HCT116 (cell line): ENCODE results near the gene NETO1. TPM values are rescaled to one million over a fixed set of nuclear protein-coding genes. Genes with fewer than 3 reads are reported as not detected.

ENCODE experiments used
- ATAC-seq: fragments of 200-7000 bp; cut with Tn5 transposase; 2 replicates; pipeline ENCODE4 v1.9.1; 2020; ENCODE audit warnings: mild to moderate bottlenecking, moderate library complexity
- BruUV-seq: library from RNA; stranded (reverse); fragments of 400-500 nt; replicated peaks from 2 replicates; lab custom pipeline; 2021; lab: Mats Ljungman, UMichigan
- CTCF ChIA-PET: fragments of 300-600 bp; sonication (Branson Sonifier 250); formaldehyde crosslinking; loops from one replicate; lab custom pipeline; 2021; ENCODE audit warnings: antibody characterized with exemption; lab: Charles Lee
- POLR2A ChIA-PET: fragments of 300-600, 350-600 bp; sonication (Branson Sonifier 250); formaldehyde crosslinking; loops from one replicate; lab custom pipeline; 2021; ENCODE audit warnings: antibody characterized with exemption; lab: Charles Lee
- RAD21 ChIA-PET, 2 experiments: fragments of 300-600 bp; sonication (Branson Sonifier 250); formaldehyde crosslinking; loops; one replicate each; lab custom pipeline; 2023; ENCODE audit warnings: low total read pairs in 2 of 2; ENCODE audit not compliant: uncharacterized antibody in 2 of 2, unreplicated experiment in 2 of 2, low non-redundant PET in 1 of 2; lab: Charles Lee
- DNase-seq: peaks from one replicate; pipeline ENCODE4 v3.0.0-alpha.2; 2010; ENCODE audit warnings: low read depth, low spot score
- H2AFZ ChIP-seq: fragments of 200-600 bp; shearing (Covaris generic), sonication (generic); 2 replicates; pipeline ENCODE4 v1.6.1; 2017; ENCODE audit warnings: low read depth, mixed run types, mixed read lengths, antibody characterized with exemption, low read length; ENCODE audit not compliant: poor library complexity, severe bottlenecking
- H3K27ac ChIP-seq: 2 replicates; pipeline ENCODE4 v1.5.1; 2012; ENCODE audit warnings: low read depth, low read length
- H3K27me3 ChIP-seq: fragments of 200-600 bp; sonication (generic); 2 replicates; pipeline ENCODE4 v1.6.1; 2016; ENCODE audit warnings: mixed run types, low read length, mixed read lengths; ENCODE audit not compliant: insufficient read depth
- H3K36me3 ChIP-seq, 2 experiments: fragments of 200-500 bp in 1 of 2; fragments of 200-600 bp in 1 of 2; sonication (Bioruptor generic) in 1 of 2; sonication (generic) in 1 of 2; 2 replicates each; pipeline versions ENCODE4 v1.5.1 to v1.6.1; 2014 to 2016; ENCODE audit warnings: low read length in 2 of 2, inconsistent platforms in 1 of 2, mixed read lengths in 1 of 2, mixed run types in 1 of 2; ENCODE audit not compliant: insufficient read depth in 2 of 2, control insufficient read depth in 1 of 2
- H3K4me1 ChIP-seq, 2 experiments: fragments of 200-600 bp in 1 of 2; sonication (generic) in 1 of 2; 2 replicates each; pipeline versions ENCODE4 v1.5.1 to v1.6.1; 2012 to 2017; ENCODE audit warnings: low read length in 2 of 2, inconsistent platforms in 1 of 2, mild to moderate bottlenecking in 1 of 2, mixed read lengths in 1 of 2, mixed run types in 1 of 2, moderate library complexity in 1 of 2; ENCODE audit not compliant: insufficient read depth in 2 of 2, control insufficient read depth in 1 of 2
- H3K4me2 ChIP-seq: fragments of 200-600 bp; sonication (generic); 2 replicates; pipeline ENCODE4 v1.6.1; 2017; ENCODE audit warnings: mixed run types, low read length, mixed read lengths
- H3K4me3 ChIP-seq, 2 experiments: fragments of 200-600 bp in 1 of 2; sonication (generic) in 1 of 2; replicated peaks in 1 of 2; 2 replicates each; pipeline ENCODE4 v1.5.1; 2011 to 2016; ENCODE audit warnings: low read length in 2 of 2, control low read depth in 1 of 2, low read depth in 1 of 2, mild to moderate bottlenecking in 1 of 2, mixed read lengths in 1 of 2, mixed run types in 1 of 2
- H3K79me2 ChIP-seq: fragments of 200-600 bp; sonication (generic); 2 replicates; pipeline ENCODE4 v1.6.1; 2017; ENCODE audit warnings: mild to moderate bottlenecking, mixed run types, low read length, moderate library complexity, mixed read lengths; ENCODE audit not compliant: insufficient read depth
- H3K9ac ChIP-seq: fragments of 200-600 bp; sonication (generic); 2 replicates; pipeline ENCODE4 v1.6.1; 2016; ENCODE audit warnings: low read length, mixed read lengths
- H3K9me2 ChIP-seq: fragments of 200-600 bp; sonication (generic), shearing (Covaris generic); 2 replicates; pipeline ENCODE4 v1.6.1; 2017; ENCODE audit warnings: mixed run types, mild to moderate bottlenecking, moderate library complexity; ENCODE audit not compliant: insufficient read depth
- H3K9me3 ChIP-seq, 2 experiments: fragments of 200-500 bp in 1 of 2; fragments of 200-600 bp in 1 of 2; sonication (Bioruptor generic) in 1 of 2; sonication (generic) in 1 of 2; 2 replicates each; pipeline ENCODE4 v1.6.1; 2014 to 2017; ENCODE audit warnings: low read length in 2 of 2, mixed read lengths in 2 of 2, inconsistent platforms in 1 of 2, low read depth in 1 of 2, mild to moderate bottlenecking in 1 of 2, mixed run types in 1 of 2, moderate library complexity in 1 of 2; ENCODE audit not compliant: control insufficient read depth in 1 of 2, insufficient read depth in 1 of 2
- H4K20me1 ChIP-seq: fragments of 200-600 bp; sonication (generic), shearing (Covaris generic); 2 replicates; pipeline ENCODE4 v1.6.1; 2017; ENCODE audit warnings: mixed run types, mild to moderate bottlenecking, moderate library complexity; ENCODE audit not compliant: insufficient read depth
- CEBPB ChIP-seq: IDR thresholded peaks from 2 replicates; pipeline ENCODE4 v1.6.1; 2012; ENCODE audit warnings: low read depth
- CTCF ChIP-seq, 3 experiments: fragments of 200-600 bp in 1 of 3; sonication (generic) in 1 of 3; IDR thresholded peaks in 2 of 3; conservative IDR thresholded peaks in 1 of 3; 2 replicates each; pipeline ENCODE4 v1.5.1; 2012 to 2017; ENCODE audit warnings: low read depth in 2 of 3, low read length in 2 of 3, antibody characterized with exemption in 1 of 3, borderline replicate concordance in 1 of 3, control low read depth in 1 of 3, mild to moderate bottlenecking in 1 of 3, mixed read lengths in 1 of 3, mixed run types in 1 of 3, moderate library complexity in 1 of 3; ENCODE audit not compliant: insufficient read depth in 1 of 3
- EGR1 ChIP-seq: IDR thresholded peaks from 2 replicates; pipeline ENCODE4 v1.6.1; 2012; ENCODE audit warnings: low read depth
- EZH2phosphoT487 ChIP-seq: fragments of 200-600 bp; IDR thresholded peaks from 2 replicates; pipeline ENCODE4 v1.6.1; 2018; ENCODE audit warnings: antibody characterized with exemption, borderline replicate concordance
- FOSL1 ChIP-seq: IDR thresholded peaks from 2 replicates; pipeline ENCODE4 v1.6.1; 2012; ENCODE audit warnings: low read depth
- JUND ChIP-seq: IDR thresholded peaks from 2 replicates; pipeline ENCODE4 v1.6.1; 2012
- POLR2A ChIP-seq: IDR thresholded peaks from 2 replicates; pipeline ENCODE4 v1.7.0; 2011; ENCODE audit warnings: borderline replicate concordance; ENCODE audit not compliant: insufficient read depth, insufficient read length; ENCODE audit errors: extremely low read depth
- RAD21 ChIP-seq: IDR thresholded peaks from 2 replicates; pipeline ENCODE4 v1.6.1; 2012; ENCODE audit warnings: low read depth, mild to moderate bottlenecking
- REST ChIP-seq: IDR thresholded peaks from 2 replicates; pipeline ENCODE4 v1.6.1; 2012; ENCODE audit warnings: low read depth
- SP1 ChIP-seq: IDR thresholded peaks from 2 replicates; pipeline ENCODE4 v1.6.1; 2012; ENCODE audit warnings: low read depth
- ZNF274 ChIP-seq: fragments of 200-500 bp; sonication (Bioruptor generic); IDR thresholded peaks from 2 replicates; pipeline ENCODE4 v1.6.1; 2014; ENCODE audit warnings: mild to moderate bottlenecking, low read depth, low read length, inconsistent platforms
- intact Hi-C: fragments of 100-400 bp; cut with micrococcal nuclease; formaldehyde crosslinking; loops from 2 replicates; pipeline ENCODE4 v1.10.0; 2022
- total RNA-seq: library from RNA; stranded (reverse); gene quantifications from one replicate; pipeline ENCODE4 v1.2.1, GENCODE V29; 2021; ENCODE audit not compliant: unreplicated experiment
- TF ChIP-seq, protein P1 (sequence below): IDR thresholded peaks from 2 replicates; pipeline ENCODE4 v1.6.1; 2012

Gene NETO1
- total RNA-seq, 1 experiment from 2014 or later = not detected

DNA sequence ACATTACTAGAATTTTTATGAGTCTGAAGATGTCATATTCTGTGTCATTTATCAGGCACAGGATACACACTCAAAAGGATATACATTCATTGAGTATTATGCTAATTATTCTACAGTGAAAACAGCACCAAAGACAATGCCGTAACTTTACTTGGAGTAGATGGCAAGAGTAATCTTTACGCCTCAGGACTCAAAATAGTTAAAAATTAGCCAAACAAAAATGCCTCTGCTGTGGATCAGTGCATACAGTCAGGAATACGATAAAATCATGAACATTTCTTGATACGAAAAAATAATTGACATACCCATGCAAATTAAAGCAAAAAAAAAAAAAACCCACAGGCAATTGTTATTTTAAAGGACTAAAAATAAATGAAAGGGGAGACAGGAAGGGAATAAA, 129.7 kb downstream of the NETO1 start:
- POLR2A ChIA-PET = no interaction called here
- ATAC-seq (no peak), DNase-seq (no peak)
- Histone ChIP-seq H3K4me3 (no peak overlapping the region), H2AFZ (no peak overlapping the region), H3K4me1 (no peaks in the 10 kb centered on the region), H3K27ac (no peak overlapping the region), H3K4me2 (no peak overlapping the region), H3K9ac (no peak overlapping the region), H3K27me3 (no peaks in the 10 kb centered on the region), H4K20me1 (no peaks in the 10 kb centered on the region), H3K9me3 (peaks cover 9 to 11% of the 10 kb centered on the region in 2 experiments; a peak in 2 of 4 replicates), H3K9me2 (no peaks in the 10 kb centered on the region), H3K79me2 (no peaks in the 10 kb centered on the region), H3K36me3 (no peaks in the 10 kb centered on the region)
- RAD21 ChIA-PET = no interaction called here
- CTCF ChIA-PET = no interaction called here
- no TSS peak for BruUV-seq
- intact Hi-C loops = no loop called here
- TF ChIP-seq POLR2A (no peak), EGR1 (no peak), ZNF274 (no peak), CTCF (IDR thresholded peaks at IDR 0.05 in 2 of 3, conservative IDR thresholded peaks at IDR 0.05 in 1 of 3; ENCODE audit: borderline replicate concordance in 1 of 3, insufficient read depth in 1 of 3, low read depth in 2 of 3, low read length in 2 of 3) (no peak), SP1 (no peak), FOSL1 (no peak), REST (no peak), CEBPB (no peak), EZH2phosphoT487 (no peak), JUND (no peak), RAD21 (no peak)
- TF ChIP-seq, protein P1, sequence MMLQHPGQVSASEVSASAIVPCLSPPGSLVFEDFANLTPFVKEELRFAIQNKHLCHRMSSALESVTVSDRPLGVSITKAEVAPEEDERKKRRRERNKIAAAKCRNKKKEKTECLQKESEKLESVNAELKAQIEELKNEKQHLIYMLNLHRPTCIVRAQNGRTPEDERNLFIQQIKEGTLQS = no peak
